Panc1 (cell line): Measurements from ENCODE around the gene TJP3. TPM values are rescaled to one million over a fixed set of nuclear protein-coding genes. Genes with fewer than 3 reads are reported as not detected.

Experiments used
- ATAC-seq: fragments of 200-7000 bp; cut with Tn5 transposase; 2 replicates; pipeline ENCODE4 v1.9.1; 2020; ENCODE audit warnings: mild to moderate bottlenecking, moderate library complexity
- BruUV-seq: library from RNA; stranded (reverse); fragments of 400-500 nt; replicated peaks from 2 replicates; lab custom pipeline; 2021; lab: Mats Ljungman, UMichigan
- CTCF ChIA-PET: fragments of 300-600 bp; sonication (Branson Sonifier 250); formaldehyde crosslinking; loops from one replicate; lab custom pipeline; 2022; ENCODE audit warnings: antibody characterized with exemption; lab: Charles Lee
- POLR2A ChIA-PET: fragments of 300-600 bp; sonication (Branson Sonifier 250); formaldehyde crosslinking; loops from one replicate; lab custom pipeline; 2022; ENCODE audit warnings: antibody characterized with exemption; lab: Charles Lee
- DNase-seq: peaks from one replicate; pipeline ENCODE4 v3.0.0-alpha.2; 2010; ENCODE audit warnings: low read depth, low spot score
- H3K27ac ChIP-seq: 2 replicates; pipeline ENCODE4 v1.5.1; 2011; ENCODE audit warnings: mild to moderate bottlenecking, low read length, inconsistent platforms
- H3K27me3 ChIP-seq: fragments of 200-500 bp; sonication (Bioruptor generic); 2 replicates; pipeline ENCODE4 v1.6.0; 2014; ENCODE audit warnings: low read length, inconsistent platforms; ENCODE audit not compliant: control insufficient read depth, insufficient read depth
- H3K36me3 ChIP-seq: fragments of 200-500 bp; sonication (Bioruptor generic); 2 replicates; pipeline ENCODE4 v1.5.1; 2014; ENCODE audit warnings: inconsistent platforms, mild to moderate bottlenecking, low read length, moderate library complexity; ENCODE audit not compliant: control insufficient read depth, insufficient read depth
- H3K4me1 ChIP-seq: 2 replicates; pipeline ENCODE4 v1.5.1; 2011; ENCODE audit warnings: inconsistent platforms, mild to moderate bottlenecking, low read length, moderate library complexity; ENCODE audit not compliant: control insufficient read depth, insufficient read depth
- H3K4me3 ChIP-seq, 2 experiments: 2 replicates each; pipeline ENCODE4 v1.5.1; 2011 to 2012; ENCODE audit warnings: low read depth in 2 of 2, low read length in 2 of 2, mild to moderate bottlenecking in 2 of 2, inconsistent platforms in 1 of 2, moderate library complexity in 1 of 2
- H3K9me3 ChIP-seq: fragments of 200-500 bp; sonication (Bioruptor generic); 2 replicates; pipeline ENCODE4 v1.5.1; 2014; ENCODE audit warnings: low read depth, mild to moderate bottlenecking, inconsistent platforms, low read length, moderate library complexity; ENCODE audit not compliant: control insufficient read depth, insufficient read depth
- CTCF ChIP-seq: fragments of 450-650 bp; IDR thresholded peaks from 2 replicates; pipeline ENCODE4 v1.5.1; 2017; ENCODE audit warnings: mild to moderate bottlenecking
- POLR2AphosphoS5 ChIP-seq: IDR thresholded peaks from 2 replicates; pipeline ENCODE4 v1.6.1; 2012; ENCODE audit warnings: mild to moderate bottlenecking, low read depth, low read length, moderate library complexity
- REST ChIP-seq, 2 experiments: IDR thresholded peaks; 2 replicates each; pipeline ENCODE4 v1.6.1; 2011 to 2012; ENCODE audit warnings: low read depth in 2 of 2, control low read depth in 1 of 2, low read length in 1 of 2, mild to moderate bottlenecking in 1 of 2, moderate library complexity in 1 of 2; ENCODE audit not compliant: insufficient read depth in 1 of 2
- SIN3A ChIP-seq: IDR thresholded peaks from 2 replicates; pipeline ENCODE4 v1.6.1; 2012; ENCODE audit warnings: low read depth, mild to moderate bottlenecking, low read length, moderate library complexity, borderline replicate concordance; ENCODE audit not compliant: insufficient read depth
- TCF7L2 ChIP-seq: IDR thresholded peaks from 2 replicates; pipeline ENCODE4 v1.6.1; 2011; ENCODE audit warnings: mild to moderate bottlenecking, low read depth, low read length, inconsistent platforms
- in situ Hi-C: cut with HindIII; loops from 2 replicates; pipeline ENCODE4 v1.10.0; 2016; ENCODE audit warnings: low sequenced_read_pairs, low pct_unique_long_range_greater_than_20kb
- intact Hi-C: fragments of 100-400 bp; cut with micrococcal nuclease; formaldehyde crosslinking; loops from one replicate; pipeline ENCODE4 v1.10.0; 2022; ENCODE audit not compliant: unreplicated experiment
- total RNA-seq: library from RNA; stranded (reverse); gene quantifications from one replicate; pipeline ENCODE4 v1.2.1, GENCODE V29; 2021; ENCODE audit not compliant: unreplicated experiment

TJP3 gene
- total RNA-seq, 1 experiment from 2014 or later = 2.7 TPM

- in situ Hi-C loops (no loop called here), intact Hi-C loops (no loop called here)
- BruUV-seq = no TSS peak
- Histone ChIP-seq H3K9me3 (no peaks in the 10 kb centered on the region), H3K27me3 (no peaks in the 10 kb centered on the region), H3K36me3 (no peaks in the 10 kb centered on the region), H3K27ac (no peak overlapping the region), H3K4me1 (peaks cover 7% of the 10 kb centered on the region; the same call in 1 of the 2 replicates), H3K4me3 (no peak overlapping the region)
- ChIA-PET POLR2A (no interaction called here), CTCF (no interaction called here)
- DNase-seq (no peak), ATAC-seq (no peak)
- TF ChIP-seq REST (IDR thresholded peaks at IDR 0.05; ENCODE audit: insufficient read depth in 1 of 2, low read depth in 2 of 2, low read length in 1 of 2) (no peak), CTCF (no peak), SIN3A (no peak)
These were observed 33.2 kb upstream of the TJP3 start for GRCh38 chr19:3674784-3675543.

GRCh38 chr19:3678188-3678587 is 30.0 kb upstream of the TJP3 start:
- Histone ChIP-seq H3K27ac (no peak overlapping the region), H3K27me3 (no peaks in the 10 kb centered on the region), H3K4me1 (no peaks in the 10 kb centered on the region), H3K36me3 (no peaks in the 10 kb centered on the region), H3K4me3 (no peak overlapping the region), H3K9me3 (no peaks in the 10 kb centered on the region)
- ATAC-seq (no peak), DNase-seq (no peak)
- in situ Hi-C loops (no loop called here), intact Hi-C loops (no loop called here)
- POLR2A ChIA-PET = no interaction called here
- TF ChIP-seq POLR2AphosphoS5 (no peak), CTCF (no peak), SIN3A (no peak), TCF7L2 (no peak), REST (IDR thresholded peaks at IDR 0.05; ENCODE audit: insufficient read depth in 1 of 2, low read depth in 2 of 2, low read length in 1 of 2) (no peak)
- no TSS peak for BruUV-seq
- CTCF ChIA-PET = no interaction called here
